GM23338 (cell line): ENCODE measurements around the gene CACNB1. TPM values are rescaled to one million over a fixed set of nuclear protein-coding genes. Genes with fewer than 3 reads are reported as not detected.

Source experiments
- ATAC-seq: fragments of 200-7000 bp; cut with Tn5 transposase; 3 replicates; pipeline ENCODE4 v1.9.1; 2020
- DNase-seq: peaks from one replicate; pipeline ENCODE4 v3.0.0-alpha.2; 2015; ENCODE audit warnings: low spot score
- H2AFZ ChIP-seq: fragments of 200-600 bp; sonication (generic); 2 replicates; pipeline ENCODE4 v1.8.0; 2016; ENCODE audit warnings: antibody characterized with exemption, mild to moderate bottlenecking, moderate library complexity
- H3F3A ChIP-seq: fragments of 200-600 bp; sonication (generic); replicated peaks from 2 replicates; pipeline ENCODE4 v1.8.0; 2017; ENCODE audit warnings: antibody characterized with exemption, mixed run types, low read depth
- H3K27ac ChIP-seq: fragments of 200-600 bp; sonication (generic); 2 replicates; pipeline ENCODE4 v1.6.1; 2016; ENCODE audit warnings: low read depth
- H3K27me3 ChIP-seq: fragments of 200-600 bp; sonication (generic); 2 replicates; pipeline ENCODE4 v1.8.0; 2016; ENCODE audit warnings: mild to moderate bottlenecking, mixed run types, moderate library complexity; ENCODE audit not compliant: insufficient read depth
- H3K36me3 ChIP-seq: fragments of 200-600 bp; sonication (generic); 2 replicates; pipeline ENCODE4 v1.8.0; 2016; ENCODE audit warnings: mild to moderate bottlenecking; ENCODE audit not compliant: insufficient read depth
- H3K4me1 ChIP-seq: fragments of 200-600 bp; sonication (generic); 2 replicates; pipeline ENCODE4 v1.8.0; 2016; ENCODE audit warnings: mild to moderate bottlenecking, moderate library complexity; ENCODE audit not compliant: insufficient read depth
- H3K4me2 ChIP-seq: fragments of 200-600 bp; sonication (generic); 2 replicates; pipeline ENCODE4 v1.7.1; 2017; ENCODE audit warnings: mixed run types
- H3K4me3 ChIP-seq: fragments of 200-600 bp; sonication (generic); 2 replicates; pipeline ENCODE4 v1.6.1; 2016; ENCODE audit warnings: mixed run types
- H3K79me2 ChIP-seq: fragments of 200-600 bp; sonication (generic); replicated peaks from 2 replicates; pipeline ENCODE4 v1.8.0; 2017; ENCODE audit warnings: mild to moderate bottlenecking; ENCODE audit not compliant: insufficient read depth
- H3K9me2 ChIP-seq: fragments of 200-600 bp; sonication (generic); 2 replicates; pipeline ENCODE4 v1.8.0; 2017; ENCODE audit not compliant: insufficient read depth
- H4K20me1 ChIP-seq: fragments of 200-600 bp; sonication (generic); replicated peaks from 2 replicates; pipeline ENCODE4 v1.8.0; 2017; ENCODE audit warnings: mild to moderate bottlenecking; ENCODE audit not compliant: insufficient read depth
- H3K27ac Mint-ChIP-seq: 2 replicates; pipeline ENCODE4 v1.8.0; 2020; ENCODE audit warnings: inconsistent platforms, mild to moderate bottlenecking, moderate library complexity, mixed read lengths
- H3K27me3 Mint-ChIP-seq: 3 replicates; pipeline ENCODE4 v1.8.0; 2022; ENCODE audit warnings: low read depth, mild to moderate bottlenecking, moderate library complexity, mixed read lengths, inconsistent platforms; ENCODE audit not compliant: insufficient read depth, poor library complexity
- H3K36me3 Mint-ChIP-seq: 3 replicates; pipeline ENCODE4 v1.8.0; 2021; ENCODE audit warnings: low read depth, mild to moderate bottlenecking, inconsistent platforms, moderate library complexity, mixed read lengths
- H3K4me1 Mint-ChIP-seq: 3 replicates; pipeline ENCODE4 v1.8.0; 2020; ENCODE audit warnings: mild to moderate bottlenecking, inconsistent platforms, mixed read lengths
- H3K4me3 Mint-ChIP-seq: 3 replicates; pipeline ENCODE4 v1.8.0; 2021; ENCODE audit warnings: moderate library complexity, mild to moderate bottlenecking, inconsistent platforms, mixed read lengths
- H3K9me3 Mint-ChIP-seq: 3 replicates; pipeline ENCODE4 v1.8.0; 2020; ENCODE audit warnings: moderate library complexity, mild to moderate bottlenecking, inconsistent platforms, mixed read lengths
- CREB1 ChIP-seq: fragments of 250-450 bp; sonication (Bioruptor Pico); IDR thresholded peaks from 2 replicates; pipeline ENCODE4 v1.5.0; 2020; ENCODE audit warnings: low read depth, mild to moderate bottlenecking, moderate library complexity
- EZH2phosphoT487 ChIP-seq: fragments of 200-600 bp; sonication (generic); IDR thresholded peaks from one replicate; pipeline ENCODE4 v1.8.1; 2018; ENCODE audit warnings: antibody characterized with exemption; ENCODE audit not compliant: unreplicated experiment
- JUNB ChIP-seq: IDR thresholded peaks from one replicate; pipeline ENCODE4 v1.6.1; 2016; ENCODE audit warnings: antibody characterized with exemption; ENCODE audit not compliant: unreplicated experiment
- POLR2AphosphoS5 ChIP-seq: IDR thresholded peaks from 2 replicates; pipeline ENCODE4 v1.6.1; 2016; ENCODE audit warnings: antibody characterized with exemption, low read depth
- STAT1 ChIP-seq: IDR thresholded peaks from one replicate; pipeline ENCODE4 v1.6.1; 2016; ENCODE audit warnings: antibody characterized with exemption; ENCODE audit not compliant: unreplicated experiment
- ZNF331 ChIP-seq: fragments of 250-450 bp; sonication (Bioruptor Pico); IDR thresholded peaks from 2 replicates; pipeline ENCODE4 v1.5.0; 2020; ENCODE audit warnings: low read depth, mild to moderate bottlenecking, moderate library complexity
- polyA plus RNA-seq: library from polyadenylated mRNA; unstranded; fragments of >200 nt; fragmentation: Nextera tagmentation; extraction: Ambion mirVana; gene quantifications from 2 replicates; pipeline ENCODE4 v1.2.1, GENCODE V29; 2016
- total RNA-seq: library from RNA; depleted of rRNA; stranded (reverse); fragments of >200 nt; shearing (Covaris generic); gene quantifications from 2 replicates; pipeline ENCODE4 v1.2.3, GENCODE V29; 2014
- TF ChIP-seq, protein P1 (sequence below): IDR thresholded peaks from one replicate; pipeline ENCODE4 v1.6.1; 2018; ENCODE audit warnings: antibody characterized with exemption; ENCODE audit not compliant: unreplicated experiment
- TF ChIP-seq, protein P2 (sequence below), 2 experiments: fragments of 200-600 bp in 1 of 2; sonication (generic) in 1 of 2; conservative IDR thresholded peaks; 2 replicates each; pipeline versions ENCODE4 v1.5.1 to v1.6.1; 2016 to 2017; ENCODE audit warnings: antibody characterized with exemption in 2 of 2, low read depth in 2 of 2, mild to moderate bottlenecking in 2 of 2, moderate library complexity in 1 of 2
- TF ChIP-seq, protein P3 (sequence below): fragments of 250-450 bp; sonication (Bioruptor Pico); IDR thresholded peaks from 2 replicates; pipeline ENCODE4 v1.5.0; 2020; ENCODE audit warnings: mild to moderate bottlenecking, moderate library complexity

CACNB1 gene
- total and polyA plus RNA-seq, 2 experiments from 2014 or later, result 8.4 to 13.1 TPM

DNA sequence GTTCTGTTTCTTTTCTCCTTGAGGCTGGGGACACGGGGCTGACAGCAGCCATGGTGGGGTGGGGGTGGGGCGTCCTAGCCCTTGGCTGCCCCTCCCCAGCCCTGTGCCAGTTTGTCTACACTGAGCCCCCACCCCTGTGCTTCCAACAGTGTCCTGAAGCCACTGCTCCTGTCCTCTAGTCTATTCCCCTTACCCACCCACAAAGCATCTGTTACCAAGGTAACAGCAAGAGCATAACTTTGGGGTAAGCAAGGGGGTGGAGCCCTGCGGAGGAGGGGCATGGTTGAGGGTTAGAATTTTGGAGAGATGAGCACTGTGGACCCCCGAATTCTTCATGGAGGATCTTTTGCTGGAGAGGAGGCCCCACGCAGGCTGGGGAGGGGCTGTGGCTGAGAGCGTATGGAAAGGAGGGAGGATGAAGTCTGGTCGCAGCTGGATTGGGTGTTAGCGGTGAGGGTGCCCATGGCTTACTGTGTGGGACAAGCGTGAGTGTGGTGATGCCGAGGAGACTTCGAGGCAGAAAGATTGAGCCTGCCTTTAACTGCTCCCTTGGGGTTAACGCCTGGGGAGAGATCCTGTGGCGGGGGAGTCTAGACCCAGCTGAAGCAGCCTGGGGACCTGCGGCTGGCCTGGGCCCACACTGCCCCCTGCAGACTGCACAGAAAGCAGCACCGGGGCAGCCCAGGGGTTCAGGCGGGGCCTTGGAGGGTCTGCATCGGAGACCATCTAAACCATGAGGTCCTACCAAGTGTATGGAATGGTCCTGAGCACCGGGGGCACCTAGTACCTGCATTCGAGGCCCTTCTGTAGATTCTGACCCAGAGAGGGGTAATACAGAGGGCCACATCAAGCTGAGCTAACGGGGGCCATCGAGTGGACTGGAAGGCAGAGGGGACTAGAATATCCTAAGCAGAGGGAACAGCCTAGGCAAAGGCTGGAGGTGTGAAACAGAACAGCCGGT lies 34.4 kb upstream of the CACNB1 start (continued):
- TF ChIP-seq, protein P1, sequence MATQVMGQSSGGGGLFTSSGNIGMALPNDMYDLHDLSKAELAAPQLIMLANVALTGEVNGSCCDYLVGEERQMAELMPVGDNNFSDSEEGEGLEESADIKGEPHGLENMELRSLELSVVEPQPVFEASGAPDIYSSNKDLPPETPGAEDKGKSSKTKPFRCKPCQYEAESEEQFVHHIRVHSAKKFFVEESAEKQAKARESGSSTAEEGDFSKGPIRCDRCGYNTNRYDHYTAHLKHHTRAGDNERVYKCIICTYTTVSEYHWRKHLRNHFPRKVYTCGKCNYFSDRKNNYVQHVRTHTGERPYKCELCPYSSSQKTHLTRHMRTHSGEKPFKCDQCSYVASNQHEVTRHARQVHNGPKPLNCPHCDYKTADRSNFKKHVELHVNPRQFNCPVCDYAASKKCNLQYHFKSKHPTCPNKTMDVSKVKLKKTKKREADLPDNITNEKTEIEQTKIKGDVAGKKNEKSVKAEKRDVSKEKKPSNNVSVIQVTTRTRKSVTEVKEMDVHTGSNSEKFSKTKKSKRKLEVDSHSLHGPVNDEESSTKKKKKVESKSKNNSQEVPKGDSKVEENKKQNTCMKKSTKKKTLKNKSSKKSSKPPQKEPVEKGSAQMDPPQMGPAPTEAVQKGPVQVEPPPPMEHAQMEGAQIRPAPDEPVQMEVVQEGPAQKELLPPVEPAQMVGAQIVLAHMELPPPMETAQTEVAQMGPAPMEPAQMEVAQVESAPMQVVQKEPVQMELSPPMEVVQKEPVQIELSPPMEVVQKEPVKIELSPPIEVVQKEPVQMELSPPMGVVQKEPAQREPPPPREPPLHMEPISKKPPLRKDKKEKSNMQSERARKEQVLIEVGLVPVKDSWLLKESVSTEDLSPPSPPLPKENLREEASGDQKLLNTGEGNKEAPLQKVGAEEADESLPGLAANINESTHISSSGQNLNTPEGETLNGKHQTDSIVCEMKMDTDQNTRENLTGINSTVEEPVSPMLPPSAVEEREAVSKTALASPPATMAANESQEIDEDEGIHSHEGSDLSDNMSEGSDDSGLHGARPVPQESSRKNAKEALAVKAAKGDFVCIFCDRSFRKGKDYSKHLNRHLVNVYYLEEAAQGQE, result no peak
- no peak for TF ChIP-seq ZNF331 (CRISPR knock-in tag)
- TF ChIP-seq, protein P2, sequence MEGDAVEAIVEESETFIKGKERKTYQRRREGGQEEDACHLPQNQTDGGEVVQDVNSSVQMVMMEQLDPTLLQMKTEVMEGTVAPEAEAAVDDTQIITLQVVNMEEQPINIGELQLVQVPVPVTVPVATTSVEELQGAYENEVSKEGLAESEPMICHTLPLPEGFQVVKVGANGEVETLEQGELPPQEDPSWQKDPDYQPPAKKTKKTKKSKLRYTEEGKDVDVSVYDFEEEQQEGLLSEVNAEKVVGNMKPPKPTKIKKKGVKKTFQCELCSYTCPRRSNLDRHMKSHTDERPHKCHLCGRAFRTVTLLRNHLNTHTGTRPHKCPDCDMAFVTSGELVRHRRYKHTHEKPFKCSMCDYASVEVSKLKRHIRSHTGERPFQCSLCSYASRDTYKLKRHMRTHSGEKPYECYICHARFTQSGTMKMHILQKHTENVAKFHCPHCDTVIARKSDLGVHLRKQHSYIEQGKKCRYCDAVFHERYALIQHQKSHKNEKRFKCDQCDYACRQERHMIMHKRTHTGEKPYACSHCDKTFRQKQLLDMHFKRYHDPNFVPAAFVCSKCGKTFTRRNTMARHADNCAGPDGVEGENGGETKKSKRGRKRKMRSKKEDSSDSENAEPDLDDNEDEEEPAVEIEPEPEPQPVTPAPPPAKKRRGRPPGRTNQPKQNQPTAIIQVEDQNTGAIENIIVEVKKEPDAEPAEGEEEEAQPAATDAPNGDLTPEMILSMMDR (conservative IDR thresholded peaks at IDR 0.05; ENCODE audit: low read depth in 2 of 2), result peak; percentile 82 to 93
- no peak for TF ChIP-seq EZH2phosphoT487
- no peak for TF ChIP-seq JUNB

DNA sequence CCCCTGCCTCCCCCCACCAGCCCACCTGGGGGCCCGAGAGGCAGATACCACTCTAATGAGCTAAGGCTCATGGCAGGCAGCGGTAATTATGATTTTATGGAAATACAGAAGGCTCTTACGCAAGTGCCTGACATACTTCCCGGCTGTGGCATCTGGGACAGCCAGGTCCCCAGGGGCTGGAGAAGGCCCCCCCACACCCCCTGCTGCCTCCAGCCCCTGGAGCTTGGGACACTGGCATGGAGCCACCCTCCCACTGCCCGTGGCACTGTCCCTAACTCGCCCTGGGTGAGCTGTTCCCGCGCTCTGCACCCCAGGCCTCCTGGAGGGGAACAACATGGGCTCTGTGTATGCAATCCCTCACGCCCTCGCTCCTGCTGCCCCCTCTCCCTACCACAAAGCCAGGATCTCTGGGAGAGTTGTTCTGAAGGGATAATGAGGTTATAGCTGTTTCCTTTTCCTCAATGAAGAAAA lies 33.7 kb upstream of the CACNB1 start:
- H3K27ac Mint-ChIP-seq, result no peak overlapping the region
- Histone ChIP-seq H3K27me3 (peaks cover 7% of the 10 kb centered on the region; the same call in 1 of the 2 replicates), H3K4me2 (peak overlapping the region; percentile 95), H3F3A (peaks cover 13% of the 10 kb centered on the region; the same call in 1 of the 2 replicates), H3K4me1 (peaks cover 9% of the 10 kb centered on the region), H4K20me1 (no peaks in the 10 kb centered on the region), H3K36me3 (no peaks in the 10 kb centered on the region), H3K4me3 (peak overlapping the region; percentile 57; the same call in 1 of the 2 replicates), H3K27ac (no peak overlapping the region), H3K79me2 (no peaks in the 10 kb centered on the region), H3K9me2 (no peaks in the 10 kb centered on the region), H2AFZ (peak overlapping the region; percentile 99)
- DNase-seq (no peak), ATAC-seq (no peak; the same call in 2 of the 3 replicates)
- H3K4me1 Mint-ChIP-seq, result peaks cover 23% of the 10 kb centered on the region
- H3K27me3 Mint-ChIP-seq, result peaks cover 16% of the 10 kb centered on the region
- no peaks in the 10 kb centered on the region for H3K9me3 Mint-ChIP-seq
- no peak overlapping the region for H3K4me3 Mint-ChIP-seq
- no peaks in the 10 kb centered on the region for H3K36me3 Mint-ChIP-seq
- TF ChIP-seq EZH2phosphoT487 (no peak), POLR2AphosphoS5 (no peak), ZNF331 (CRISPR knock-in tag) (no peak), CREB1 (no peak), STAT1 (no peak), JUNB (no peak)
- TF ChIP-seq, protein P3, sequence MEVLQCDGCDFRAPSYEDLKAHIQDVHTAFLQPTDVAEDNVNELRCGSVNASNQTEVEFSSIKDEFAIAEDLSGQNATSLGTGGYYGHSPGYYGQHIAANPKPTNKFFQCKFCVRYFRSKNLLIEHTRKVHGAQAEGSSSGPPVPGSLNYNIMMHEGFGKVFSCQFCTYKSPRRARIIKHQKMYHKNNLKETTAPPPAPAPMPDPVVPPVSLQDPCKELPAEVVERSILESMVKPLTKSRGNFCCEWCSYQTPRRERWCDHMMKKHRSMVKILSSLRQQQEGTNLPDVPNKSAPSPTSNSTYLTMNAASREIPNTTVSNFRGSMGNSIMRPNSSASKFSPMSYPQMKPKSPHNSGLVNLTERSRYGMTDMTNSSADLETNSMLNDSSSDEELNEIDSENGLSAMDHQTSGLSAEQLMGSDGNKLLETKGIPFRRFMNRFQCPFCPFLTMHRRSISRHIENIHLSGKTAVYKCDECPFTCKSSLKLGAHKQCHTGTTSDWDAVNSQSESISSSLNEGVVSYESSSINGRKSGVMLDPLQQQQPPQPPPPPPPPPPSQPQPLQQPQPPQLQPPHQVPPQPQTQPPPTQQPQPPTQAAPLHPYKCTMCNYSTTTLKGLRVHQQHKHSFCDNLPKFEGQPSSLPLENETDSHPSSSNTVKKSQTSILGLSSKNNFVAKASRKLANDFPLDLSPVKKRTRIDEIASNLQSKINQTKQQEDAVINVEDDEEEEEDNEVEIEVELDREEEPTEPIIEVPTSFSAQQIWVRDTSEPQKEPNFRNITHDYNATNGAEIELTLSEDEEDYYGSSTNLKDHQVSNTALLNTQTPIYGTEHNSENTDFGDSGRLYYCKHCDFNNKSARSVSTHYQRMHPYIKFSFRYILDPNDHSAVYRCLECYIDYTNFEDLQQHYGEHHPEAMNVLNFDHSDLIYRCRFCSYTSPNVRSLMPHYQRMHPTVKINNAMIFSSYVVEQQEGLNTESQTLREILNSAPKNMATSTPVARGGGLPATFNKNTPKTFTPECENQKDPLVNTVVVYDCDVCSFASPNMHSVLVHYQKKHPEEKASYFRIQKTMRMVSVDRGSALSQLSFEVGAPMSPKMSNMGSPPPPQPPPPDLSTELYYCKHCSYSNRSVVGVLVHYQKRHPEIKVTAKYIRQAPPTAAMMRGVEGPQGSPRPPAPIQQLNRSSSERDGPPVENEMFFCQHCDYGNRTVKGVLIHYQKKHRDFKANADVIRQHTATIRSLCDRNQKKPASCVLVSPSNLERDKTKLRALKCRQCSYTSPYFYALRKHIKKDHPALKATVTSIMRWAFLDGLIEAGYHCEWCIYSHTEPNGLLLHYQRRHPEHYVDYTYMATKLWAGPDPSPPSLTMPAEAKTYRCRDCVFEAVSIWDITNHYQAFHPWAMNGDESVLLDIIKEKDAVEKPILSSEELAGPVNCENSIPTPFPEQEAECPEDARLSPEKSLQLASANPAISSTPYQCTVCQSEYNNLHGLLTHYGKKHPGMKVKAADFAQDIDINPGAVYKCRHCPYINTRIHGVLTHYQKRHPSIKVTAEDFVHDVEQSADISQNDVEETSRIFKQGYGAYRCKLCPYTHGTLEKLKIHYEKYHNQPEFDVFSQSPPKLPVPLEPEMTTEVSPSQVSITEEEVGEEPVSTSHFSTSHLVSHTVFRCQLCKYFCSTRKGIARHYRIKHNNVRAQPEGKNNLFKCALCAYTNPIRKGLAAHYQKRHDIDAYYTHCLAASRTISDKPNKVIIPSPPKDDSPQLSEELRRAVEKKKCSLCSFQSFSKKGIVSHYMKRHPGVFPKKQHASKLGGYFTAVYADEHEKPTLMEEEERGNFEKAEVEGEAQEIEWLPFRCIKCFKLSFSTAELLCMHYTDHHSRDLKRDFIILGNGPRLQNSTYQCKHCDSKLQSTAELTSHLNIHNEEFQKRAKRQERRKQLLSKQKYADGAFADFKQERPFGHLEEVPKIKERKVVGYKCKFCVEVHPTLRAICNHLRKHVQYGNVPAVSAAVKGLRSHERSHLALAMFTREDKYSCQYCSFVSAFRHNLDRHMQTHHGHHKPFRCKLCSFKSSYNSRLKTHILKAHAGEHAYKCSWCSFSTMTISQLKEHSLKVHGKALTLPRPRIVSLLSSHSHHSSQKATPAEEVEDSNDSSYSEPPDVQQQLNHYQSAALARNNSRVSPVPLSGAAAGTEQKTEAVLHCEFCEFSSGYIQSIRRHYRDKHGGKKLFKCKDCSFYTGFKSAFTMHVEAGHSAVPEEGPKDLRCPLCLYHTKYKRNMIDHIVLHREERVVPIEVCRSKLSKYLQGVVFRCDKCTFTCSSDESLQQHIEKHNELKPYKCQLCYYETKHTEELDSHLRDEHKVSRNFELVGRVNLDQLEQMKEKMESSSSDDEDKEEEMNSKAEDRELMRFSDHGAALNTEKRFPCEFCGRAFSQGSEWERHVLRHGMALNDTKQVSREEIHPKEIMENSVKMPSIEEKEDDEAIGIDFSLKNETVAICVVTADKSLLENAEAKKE, result no peak
